Measurements from ENCODE around the gene RAB3GAP2. TPM values are rescaled to one million over a fixed set of nuclear protein-coding genes. Genes with fewer than 3 reads are reported as not detected.

Gene RAB3GAP2
- total and polyA plus RNA-seq, 2 of the 13 experiments (the other 11 are each of a cell fraction or from before 2014, with no cell fraction given), result 22.6 to 25.0 TPM

DNA sequence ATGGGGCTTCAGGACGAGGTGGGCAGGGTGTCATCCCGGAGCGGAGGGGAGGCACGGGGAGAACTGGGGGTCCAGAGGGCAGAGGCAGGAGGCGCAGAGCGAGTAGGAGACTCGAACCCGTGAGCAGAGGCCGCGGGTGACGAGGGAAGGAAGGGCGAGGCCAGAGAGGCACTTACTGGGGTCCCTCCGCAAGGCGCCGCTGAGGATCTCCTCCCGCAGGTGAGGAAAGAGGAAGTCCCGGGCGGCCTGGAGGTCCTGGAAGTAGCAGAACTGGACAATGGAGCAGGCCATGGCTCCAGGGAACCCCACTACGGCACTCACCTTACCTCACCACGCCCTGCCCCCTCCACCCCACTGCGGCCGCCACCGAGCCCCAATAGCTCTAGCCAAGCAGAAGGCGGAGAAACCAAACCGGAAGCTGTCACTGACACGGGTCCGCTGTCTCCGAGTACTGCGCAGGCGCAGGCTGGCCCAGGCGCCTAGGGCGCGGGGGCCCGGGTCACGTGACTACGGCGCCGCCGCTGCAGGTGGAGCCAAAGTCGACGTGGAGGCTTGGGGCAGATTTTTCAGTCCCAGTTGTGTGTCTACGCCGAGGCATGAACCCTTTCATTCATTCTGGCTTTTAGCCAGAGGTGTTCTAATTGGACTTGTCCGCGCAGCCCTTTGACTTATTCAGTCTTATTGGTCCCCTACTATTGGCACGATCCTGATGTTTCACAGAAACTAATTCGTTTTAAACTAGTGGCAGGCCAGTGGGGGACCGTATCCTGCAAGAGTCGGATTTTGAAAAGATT, at the start of gene RAB3GAP2 (continued):
- TF ChIP-seq, protein P1, sequence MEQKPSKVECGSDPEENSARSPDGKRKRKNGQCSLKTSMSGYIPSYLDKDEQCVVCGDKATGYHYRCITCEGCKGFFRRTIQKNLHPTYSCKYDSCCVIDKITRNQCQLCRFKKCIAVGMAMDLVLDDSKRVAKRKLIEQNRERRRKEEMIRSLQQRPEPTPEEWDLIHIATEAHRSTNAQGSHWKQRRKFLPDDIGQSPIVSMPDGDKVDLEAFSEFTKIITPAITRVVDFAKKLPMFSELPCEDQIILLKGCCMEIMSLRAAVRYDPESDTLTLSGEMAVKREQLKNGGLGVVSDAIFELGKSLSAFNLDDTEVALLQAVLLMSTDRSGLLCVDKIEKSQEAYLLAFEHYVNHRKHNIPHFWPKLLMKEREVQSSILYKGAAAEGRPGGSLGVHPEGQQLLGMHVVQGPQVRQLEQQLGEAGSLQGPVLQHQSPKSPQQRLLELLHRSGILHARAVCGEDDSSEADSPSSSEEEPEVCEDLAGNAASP (CRISPR knock-in tag; IDR thresholded peaks at IDR 0.05; ENCODE audit: borderline replicate concordance), result peak; percentile 13; the same call in 1 of the 2 replicates
- TF ChIP-seq ZNF235 (CRISPR knock-in tag; IDR thresholded peaks at IDR 0.05; ENCODE audit: borderline replicate concordance) (peak; percentile 30; the same call in 1 of the 2 replicates), FOXA1 (IDR thresholded peaks at IDR 0.05) (no peak), FOXA1 (CRISPR knock-in tag; IDR thresholded peaks at IDR 0.05) (no peak), MYNN (CRISPR knock-in tag; IDR thresholded peaks at IDR 0.05; ENCODE audit: low read depth) (no peak), ZNF619 (CRISPR knock-in tag; IDR thresholded peaks at IDR 0.05) (peak; percentile 75; the same call in 1 of the 2 replicates), ZIK1 (CRISPR knock-in tag; IDR thresholded peaks at IDR 0.05; ENCODE audit: borderline replicate concordance, low read depth) (peak; percentile 80; the same call in 1 of the 2 replicates), ELF1 (CRISPR knock-in tag; IDR thresholded peaks at IDR 0.05) (peak; percentile 89), ZNF615 (CRISPR knock-in tag; IDR thresholded peaks at IDR 0.05; ENCODE audit: borderline replicate concordance) (0 out of 2 replicates have a peak, but pooled peaks have one; percentile 47), ZNF30 (CRISPR knock-in tag; IDR thresholded peaks at IDR 0.05) (0 out of 2 replicates have a peak, but pooled peaks have one; percentile 43), HMG20A (CRISPR knock-in tag; IDR thresholded peaks at IDR 0.05; ENCODE audit: borderline replicate concordance) (no peak; the same call in 1 of the 2 replicates), TAF15 (IDR thresholded peaks at IDR 0.05; ENCODE audit: low read depth, low read length, poor library complexity, severe bottlenecking) (no peak), ZKSCAN8 (CRISPR knock-in tag; IDR thresholded peaks at IDR 0.05; ENCODE audit: borderline replicate concordance) (peak; percentile 53; the same call in 1 of the 2 replicates), ZNF382 (CRISPR knock-in tag; IDR thresholded peaks at IDR 0.05; ENCODE audit: borderline replicate concordance) (no peak), POLR2A (IDR thresholded peaks at IDR 0.05; ENCODE audit: insufficient read depth in 1 of 2, low read depth in 2 of 2, low read length in 2 of 2) (peak; percentile 88 to 91), ZNF780A (CRISPR knock-in tag; IDR thresholded peaks at IDR 0.05) (no peak), PTBP1 (IDR thresholded peaks at IDR 0.05; ENCODE audit: low read depth, low read length, poor library complexity, severe bottlenecking) (no peak), ZNF143 (CRISPR knock-in tag; IDR thresholded peaks at IDR 0.05) (no peak), KDM2A (CRISPR knock-in tag; IDR thresholded peaks at IDR 0.05; ENCODE audit: borderline replicate concordance, low read depth) (peak; percentile 82; the same call in 1 of the 2 replicates), ZNF782 (CRISPR knock-in tag; IDR thresholded peaks at IDR 0.05; ENCODE audit: borderline replicate concordance) (peak; percentile 18; the same call in 1 of the 2 replicates), MED8 (CRISPR knock-in tag; IDR thresholded peaks at IDR 0.05; ENCODE audit: insufficient replicate concordance) (peak; percentile 30), RXRB (CRISPR knock-in tag; IDR thresholded peaks at IDR 0.05; ENCODE audit: borderline replicate concordance) (no peak), ZNF124 (CRISPR knock-in tag; IDR thresholded peaks at IDR 0.05) (no peak)
- TF ChIP-seq, protein P2, sequence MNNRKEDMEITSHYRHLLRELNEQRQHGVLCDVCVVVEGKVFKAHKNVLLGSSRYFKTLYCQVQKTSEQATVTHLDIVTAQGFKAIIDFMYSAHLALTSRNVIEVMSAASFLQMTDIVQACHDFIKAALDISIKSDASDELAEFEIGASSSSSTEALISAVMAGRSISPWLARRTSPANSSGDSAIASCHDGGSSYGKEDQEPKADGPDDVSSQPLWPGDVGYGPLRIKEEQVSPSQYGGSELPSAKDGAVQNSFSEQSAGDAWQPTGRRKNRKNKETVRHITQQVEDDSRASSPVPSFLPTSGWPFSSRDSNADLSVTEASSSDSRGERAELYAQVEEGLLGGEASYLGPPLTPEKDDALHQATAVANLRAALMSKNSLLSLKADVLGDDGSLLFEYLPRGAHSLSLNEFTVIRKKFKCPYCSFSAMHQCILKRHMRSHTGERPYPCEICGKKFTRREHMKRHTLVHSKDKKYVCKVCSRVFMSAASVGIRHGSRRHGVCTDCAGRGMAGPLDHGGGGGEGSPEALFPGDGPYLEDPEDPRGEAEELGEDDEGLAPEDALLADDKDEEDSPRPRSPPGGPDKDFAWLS (CRISPR knock-in tag; IDR thresholded peaks at IDR 0.05; ENCODE audit: borderline replicate concordance), result no peak
- TF ChIP-seq, protein P3, sequence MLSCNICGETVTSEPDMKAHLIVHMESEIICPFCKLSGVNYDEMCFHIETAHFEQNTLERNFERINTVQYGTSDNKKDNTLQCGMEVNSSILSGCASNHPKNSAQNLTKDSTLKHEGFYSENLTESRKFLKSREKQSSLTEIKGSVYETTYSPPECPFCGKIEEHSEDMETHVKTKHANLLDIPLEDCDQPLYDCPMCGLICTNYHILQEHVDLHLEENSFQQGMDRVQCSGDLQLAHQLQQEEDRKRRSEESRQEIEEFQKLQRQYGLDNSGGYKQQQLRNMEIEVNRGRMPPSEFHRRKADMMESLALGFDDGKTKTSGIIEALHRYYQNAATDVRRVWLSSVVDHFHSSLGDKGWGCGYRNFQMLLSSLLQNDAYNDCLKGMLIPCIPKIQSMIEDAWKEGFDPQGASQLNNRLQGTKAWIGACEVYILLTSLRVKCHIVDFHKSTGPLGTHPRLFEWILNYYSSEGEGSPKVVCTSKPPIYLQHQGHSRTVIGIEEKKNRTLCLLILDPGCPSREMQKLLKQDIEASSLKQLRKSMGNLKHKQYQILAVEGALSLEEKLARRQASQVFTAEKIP (CRISPR knock-in tag; IDR thresholded peaks at IDR 0.05; ENCODE audit: borderline replicate concordance), result no peak
